IMR-90 (cell line): ENCODE results near the gene RFX3.

Source experiments
- BHLHE40 ChIP-seq: fragments of 150-350 bp; IDR thresholded peaks from 2 replicates; pipeline ENCODE4 v1.6.1; 2016; ENCODE audit warnings: mild to moderate bottlenecking, low read depth, low read length
- POLR2A ChIP-seq: IDR thresholded peaks from 2 replicates; pipeline ENCODE4 v1.6.1; 2012; ENCODE audit warnings: mild to moderate bottlenecking, low read depth, low read length

DNA sequence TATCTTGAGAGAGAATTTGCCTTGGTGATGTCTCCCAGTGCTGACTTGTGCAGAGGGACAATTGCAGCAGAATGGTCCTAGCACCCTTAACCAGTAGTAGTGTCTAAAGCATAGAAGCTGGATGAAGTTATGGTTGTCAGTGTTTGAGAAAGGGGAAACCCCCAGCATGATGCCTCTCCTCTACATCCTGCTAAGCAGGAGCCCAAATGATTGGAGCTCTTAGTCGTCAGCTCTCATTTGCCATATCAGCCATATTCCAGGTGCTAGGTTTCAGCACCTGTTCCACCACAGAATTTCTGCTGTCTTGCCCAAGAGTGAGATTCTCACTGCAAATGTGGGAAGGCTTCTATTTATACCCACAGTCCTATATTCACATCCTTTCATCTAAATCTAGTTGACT is 43.7 kb upstream of the RFX3 start:
- no peak for TF ChIP-seq POLR2A
- no peak for TF ChIP-seq BHLHE40
